Stimulated activated CD8-positive, alpha-beta memory T cell treated with anti-CD3 and anti-CD28 coated beads, Interleukin-12 subunit alpha, Interleukin-12 subunit beta, amount 100 ng/mL, for 1 hour (primary cell): ENCODE measurements around the gene FAM241A.
"Not testable (repeated sequence)": the region's sequence is repeated elsewhere in the genome, so short reads cannot be mapped to it uniquely, and the experiment has no call there.

Source experiments
- DNase-seq: peaks from one replicate; pipeline ENCODE4 v3.0.0-alpha.2; 2020; ENCODE audit warnings: low read depth

Gene FAM241A

DNA sequence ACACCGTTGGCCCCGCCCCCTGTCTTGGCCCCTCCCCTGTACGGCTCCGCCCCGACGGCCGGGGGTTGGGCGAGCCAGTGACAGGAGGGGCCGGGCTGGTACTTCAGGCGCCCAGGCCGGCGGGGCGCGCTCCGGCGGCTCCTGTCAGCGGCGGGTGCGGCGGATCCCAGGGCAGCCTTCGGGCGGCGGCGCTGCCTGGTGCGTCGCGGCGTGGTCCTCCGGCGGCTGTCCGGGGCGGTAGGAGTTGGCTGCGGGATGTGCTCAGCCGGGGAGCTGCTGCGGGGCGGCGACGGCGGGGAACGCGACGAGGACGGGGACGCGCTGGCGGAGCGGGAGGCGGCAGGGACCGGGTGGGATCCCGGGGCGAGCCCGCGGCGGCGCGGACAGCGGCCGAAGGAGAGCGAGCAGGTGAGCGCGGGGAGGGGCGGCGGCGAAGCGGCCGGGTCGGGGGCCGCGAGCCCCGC is at the start of gene FAM241A:
Gene FAM241A (plus strand): TSS at position 129 of the 464 bp plus-strand sequence. CDS start 127 bp downstream, at position 256.
- DNase-seq, result peak; percentile 84

DNA sequence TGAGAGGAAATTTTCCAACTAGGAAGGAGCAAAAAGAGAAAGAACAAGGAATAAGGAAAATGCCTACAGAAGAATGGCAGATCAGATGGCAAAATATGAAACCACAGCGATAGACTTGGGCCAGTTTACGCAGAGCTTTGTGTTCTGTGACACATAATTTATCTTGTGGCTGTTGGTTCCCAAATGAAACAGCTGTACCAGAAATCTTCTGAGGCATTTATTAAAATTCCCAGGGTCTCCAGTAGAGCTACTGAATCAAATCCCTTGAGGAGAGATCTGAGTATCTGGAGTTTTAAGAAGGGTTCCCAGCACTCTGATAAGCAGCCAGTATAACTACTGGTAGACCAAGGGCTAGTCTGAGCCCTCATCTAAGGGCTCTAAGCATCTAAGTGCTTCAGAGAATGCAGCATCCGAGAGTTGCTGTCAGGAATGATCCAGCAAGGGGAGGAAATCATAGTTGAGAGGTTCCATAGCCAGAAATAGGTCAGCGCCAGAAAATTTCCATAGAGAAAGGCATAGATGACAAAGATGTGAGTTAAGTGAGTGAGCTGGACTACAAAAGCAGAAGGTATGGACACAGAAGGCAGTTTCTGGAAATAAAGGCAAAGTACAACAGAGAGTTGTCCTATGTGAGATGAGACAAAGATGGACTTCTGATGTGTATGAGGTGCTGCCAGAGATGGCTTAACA is 46.3 kb upstream of the FAM241A start:
- DNase-seq, result no peak

DNA sequence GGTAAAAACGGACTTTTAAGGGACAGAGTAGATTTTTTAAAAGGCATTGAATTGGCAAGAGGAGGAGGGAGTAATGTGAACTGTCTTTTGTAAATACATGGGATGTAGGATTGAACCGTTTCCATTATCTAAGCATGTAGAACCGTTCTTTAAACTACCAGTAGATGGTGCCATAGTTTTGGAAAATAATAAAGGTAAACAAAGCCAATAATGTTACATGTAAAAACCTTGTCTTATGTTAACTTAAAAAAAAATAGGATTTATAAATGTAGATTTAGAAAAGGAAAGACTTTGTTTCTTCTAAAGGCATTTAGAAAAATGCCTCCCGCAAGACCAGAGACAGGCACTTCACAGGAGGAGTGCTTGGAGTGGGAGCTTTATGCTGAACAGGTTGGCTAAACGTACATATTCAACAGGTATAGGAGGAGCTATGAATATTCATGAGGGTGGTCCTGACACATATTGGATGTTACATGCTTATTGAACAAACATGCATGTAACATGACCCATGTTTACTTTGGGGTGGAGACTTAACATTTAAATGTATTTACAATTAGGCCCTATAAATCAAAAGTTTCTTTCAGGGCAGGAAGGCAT is 45.5 kb upstream of the FAM241A start:
- DNase-seq, result no peak

DNA sequence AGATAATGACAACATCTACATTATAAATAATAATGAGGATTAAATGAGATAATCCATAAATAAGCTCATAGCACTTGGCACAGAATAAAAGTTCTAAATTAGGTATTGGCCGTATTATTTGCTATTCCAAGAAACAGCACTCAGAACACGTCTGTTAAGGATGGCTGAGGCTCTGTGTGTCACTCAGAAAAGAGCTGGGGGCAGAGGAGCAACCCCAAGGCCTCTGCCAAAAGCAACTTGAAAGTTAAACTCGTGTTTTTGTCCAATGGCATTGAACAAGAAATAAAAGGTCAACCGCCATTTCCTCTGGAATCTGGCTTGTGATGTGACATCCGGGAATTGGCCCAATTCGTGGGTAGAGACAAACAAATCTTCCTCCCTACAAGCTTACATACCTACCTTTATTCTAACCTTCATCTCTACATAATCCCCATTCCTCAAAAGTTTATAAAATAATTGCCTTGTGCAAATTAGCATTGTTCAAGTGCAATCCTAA is 42.3 kb upstream of the FAM241A start:
- no peak for DNase-seq

DNA sequence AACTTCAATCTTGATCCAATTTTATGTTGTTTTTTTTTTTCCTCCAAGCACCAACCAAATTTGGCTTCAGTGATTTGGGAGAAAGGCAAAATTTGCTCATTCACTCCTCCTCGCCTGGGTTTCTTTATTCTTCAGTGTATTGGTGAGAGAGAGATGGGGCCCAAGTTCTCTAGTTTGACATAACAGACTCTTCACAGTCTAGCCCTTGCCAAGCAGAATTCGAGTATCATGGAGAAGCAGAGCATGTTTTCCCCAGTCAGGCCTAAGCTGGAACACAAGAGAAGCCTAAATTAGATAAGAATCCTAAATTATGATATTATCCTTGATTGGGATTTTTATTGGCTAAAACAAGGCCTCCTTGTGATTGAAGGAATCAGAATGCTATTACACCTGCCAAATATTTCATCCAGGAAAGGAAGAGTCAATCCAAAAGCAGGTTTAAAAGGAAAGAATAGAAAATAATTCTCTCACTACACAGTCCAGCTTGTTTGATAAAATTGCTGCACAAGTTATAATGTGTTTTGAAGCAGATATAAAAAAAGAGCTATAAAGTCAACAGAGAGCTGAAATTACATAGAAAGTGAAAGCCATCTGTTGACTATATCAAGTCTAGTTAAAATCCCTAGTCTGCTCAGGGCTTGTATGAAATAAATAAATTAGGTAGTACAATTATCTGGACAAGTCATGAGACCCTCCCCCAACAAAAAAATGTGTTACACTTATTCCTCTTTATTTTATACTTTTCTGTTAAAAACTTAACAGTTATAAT is 39.9 kb upstream of the FAM241A start:
- DNase-seq, result no peak

DNA sequence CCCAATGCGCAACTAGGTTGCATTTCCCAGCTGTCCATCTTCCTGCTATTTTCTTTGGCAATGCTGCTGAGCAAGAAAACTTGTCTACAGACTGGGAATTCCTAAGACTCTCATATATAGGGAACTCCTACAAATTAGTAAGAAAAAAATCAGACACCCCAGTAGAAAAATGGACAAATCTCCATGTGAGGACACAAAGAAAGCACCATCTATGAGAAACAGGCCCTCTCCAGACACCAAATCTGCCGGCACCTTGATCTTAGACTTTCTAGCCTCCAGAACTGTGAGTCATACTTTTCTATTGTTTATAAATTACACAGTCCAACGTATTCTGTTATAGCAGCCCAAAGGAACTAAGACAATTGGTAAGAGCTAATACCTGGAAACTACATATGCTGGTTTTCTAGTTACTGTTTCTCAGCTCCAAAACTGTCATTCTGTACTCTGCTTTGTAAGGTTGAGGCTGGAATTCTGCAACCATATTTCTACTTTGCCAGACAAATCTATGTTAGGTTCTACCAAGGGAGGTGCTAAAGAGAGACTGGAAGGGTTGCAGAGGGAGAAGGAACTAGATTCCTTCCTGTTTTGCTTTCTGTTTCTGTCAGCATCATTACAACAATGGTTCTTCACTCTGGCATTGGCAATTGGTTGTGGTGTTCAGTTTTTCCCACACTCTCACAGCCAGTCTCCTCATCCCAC is 35.7 kb upstream of the FAM241A start:
- DNase-seq, result no peak

DNA sequence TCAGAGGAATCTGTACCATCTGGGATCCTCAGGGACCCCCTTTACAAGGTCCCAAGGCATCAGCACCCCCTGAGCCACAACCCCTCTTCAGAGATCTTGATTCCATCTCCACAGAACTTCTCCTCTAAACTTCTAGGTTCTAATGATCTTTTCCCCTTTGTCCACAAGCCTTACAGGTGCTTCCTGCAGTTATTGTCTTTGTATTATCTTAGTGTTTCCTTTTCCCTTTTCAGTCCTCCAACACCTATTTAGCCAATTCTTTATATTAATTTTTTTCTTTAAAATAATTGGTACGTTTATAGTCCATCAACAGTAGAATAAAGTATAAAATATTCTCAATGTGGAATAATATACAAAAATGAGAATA is 35.2 kb upstream of the FAM241A start:
- no peak for DNase-seq

DNA sequence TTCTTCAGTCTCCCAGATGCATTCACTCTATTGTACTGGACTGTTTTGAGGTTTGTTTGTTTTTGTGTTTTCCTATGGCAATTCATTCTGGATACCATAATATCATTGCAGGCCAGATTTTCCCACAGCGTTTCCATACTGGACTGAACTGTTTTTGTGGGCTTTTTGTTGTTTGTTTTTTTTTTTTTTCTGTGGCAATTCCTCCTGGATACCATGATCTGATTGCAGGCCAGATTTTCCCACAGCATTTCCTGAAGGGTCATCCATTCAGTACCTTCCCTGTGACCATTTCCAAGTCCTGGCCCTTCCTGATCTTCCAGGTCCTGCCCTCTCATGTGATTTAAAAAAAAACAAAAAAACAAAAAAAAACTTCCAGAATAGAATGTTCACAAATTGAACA is 33.9 kb upstream of the FAM241A start:
- DNase-seq, result no peak

DNA sequence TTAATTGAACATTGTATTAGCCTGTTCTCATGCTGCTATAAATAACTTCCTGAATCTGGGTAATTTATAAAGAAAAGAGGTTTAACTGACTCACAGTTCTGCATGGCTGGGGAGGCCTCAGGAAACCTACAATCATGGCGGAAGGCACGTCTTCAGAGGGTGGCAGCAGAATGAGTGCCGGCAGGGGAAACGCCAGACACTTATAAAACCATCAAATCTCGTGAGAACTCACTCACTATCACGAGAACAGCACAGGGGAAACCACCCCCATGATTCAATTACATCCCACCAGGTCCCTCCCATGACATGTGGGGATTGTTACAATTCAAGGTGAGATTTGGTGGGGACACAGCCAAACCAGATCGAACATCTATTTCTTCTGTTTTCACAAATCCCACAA is 33.2 kb upstream of the FAM241A start:
- DNase-seq, result not testable (repeated sequence)

DNA sequence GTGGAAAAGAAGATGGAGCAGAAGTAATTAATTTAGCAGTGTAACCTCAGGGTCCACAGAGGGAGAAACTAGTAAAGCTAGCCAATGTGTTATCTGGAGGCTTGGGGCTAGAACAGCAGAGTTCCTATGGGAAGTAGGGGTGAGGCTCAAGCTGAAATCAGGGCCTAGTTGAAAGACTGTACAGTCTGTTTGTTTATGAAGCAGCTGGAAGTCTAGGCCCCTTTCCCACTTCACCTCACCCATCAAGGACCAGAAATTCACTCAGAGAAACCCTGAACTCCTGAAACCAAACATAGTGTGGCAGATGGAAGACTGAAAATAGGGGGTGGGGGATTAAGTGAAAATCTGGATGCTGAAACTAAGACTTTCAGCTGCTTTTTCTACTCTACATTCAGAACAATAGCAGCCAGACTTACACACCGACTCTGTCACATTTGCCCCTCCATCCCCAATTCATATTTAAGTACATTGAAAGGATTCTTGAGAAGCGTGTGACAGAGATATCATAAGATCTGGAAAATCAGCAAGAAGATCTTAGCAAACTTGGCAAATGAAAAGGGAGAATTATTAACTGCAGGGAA is 32.6 kb upstream of the FAM241A start:
- DNase-seq, result no peak

DNA sequence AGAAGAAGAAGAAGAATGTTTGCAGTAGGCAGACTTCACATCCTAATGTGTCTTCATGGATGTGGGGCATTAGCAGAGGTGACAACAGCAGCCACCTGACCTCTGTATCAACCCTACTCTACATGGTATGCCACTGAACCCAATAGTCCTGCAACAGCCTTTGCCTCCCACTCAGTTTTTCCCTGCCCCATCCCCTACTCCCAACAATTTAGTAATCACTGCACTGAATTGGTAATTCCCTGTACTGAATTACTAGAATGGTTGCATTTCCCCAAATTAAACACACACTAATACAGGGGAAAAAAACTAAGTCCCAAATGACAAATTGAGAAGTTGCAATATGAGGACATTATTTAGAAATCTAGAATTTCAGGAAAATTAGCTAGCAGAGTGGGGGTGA is 31.4 kb upstream of the FAM241A start:
- DNase-seq, result no peak

DNA sequence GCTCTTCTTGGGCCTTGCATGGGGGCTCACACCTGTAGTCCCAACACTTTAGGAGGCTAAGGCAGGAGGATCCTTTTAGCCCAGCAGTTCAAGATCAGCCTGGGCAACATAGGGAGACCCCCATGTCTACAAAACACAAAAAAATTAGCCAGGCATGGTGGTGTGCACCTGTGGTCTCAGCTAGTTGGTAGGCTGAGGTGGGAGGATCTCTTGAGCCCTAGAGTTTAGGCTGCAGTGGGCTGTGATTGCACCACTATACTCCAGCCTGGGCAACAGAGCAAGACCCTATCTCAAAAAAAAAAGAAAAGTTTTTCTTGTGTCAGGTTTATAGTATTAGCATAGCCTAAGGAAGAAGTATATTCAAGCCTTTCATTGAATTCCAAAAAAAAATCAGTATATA is 30.8 kb upstream of the FAM241A start:
- DNase-seq, result no peak

DNA sequence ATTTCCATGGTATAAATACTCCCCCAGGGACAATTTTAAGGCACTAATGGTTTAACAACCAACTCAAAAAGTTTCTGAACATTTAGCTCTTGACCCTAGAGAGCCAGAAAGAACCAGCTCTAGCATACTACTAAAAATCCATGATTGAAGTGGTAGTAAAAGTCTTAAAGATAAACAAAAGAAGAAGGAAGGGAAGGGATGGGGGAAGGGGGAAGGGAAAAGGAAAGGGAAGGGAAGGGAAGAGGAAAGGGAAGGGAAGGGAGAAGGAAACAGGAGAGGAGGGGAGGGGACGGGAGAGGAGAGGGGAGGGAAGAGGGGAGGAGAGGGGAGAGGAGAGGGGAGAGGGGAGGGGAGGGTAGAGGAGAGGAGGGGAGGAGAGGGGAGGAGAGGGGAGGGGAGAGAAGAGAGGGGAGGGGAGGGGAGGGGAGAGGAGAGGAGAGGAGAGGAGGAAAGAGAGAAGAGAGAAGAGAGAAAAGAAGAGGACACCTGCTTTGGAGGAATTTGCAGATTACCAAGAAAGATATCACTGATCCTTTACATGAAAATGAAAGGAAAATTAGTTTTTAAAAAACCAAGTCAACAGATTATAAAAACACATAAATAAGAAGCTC is 26.4 kb upstream of the FAM241A start:
- no peak for DNase-seq

DNA sequence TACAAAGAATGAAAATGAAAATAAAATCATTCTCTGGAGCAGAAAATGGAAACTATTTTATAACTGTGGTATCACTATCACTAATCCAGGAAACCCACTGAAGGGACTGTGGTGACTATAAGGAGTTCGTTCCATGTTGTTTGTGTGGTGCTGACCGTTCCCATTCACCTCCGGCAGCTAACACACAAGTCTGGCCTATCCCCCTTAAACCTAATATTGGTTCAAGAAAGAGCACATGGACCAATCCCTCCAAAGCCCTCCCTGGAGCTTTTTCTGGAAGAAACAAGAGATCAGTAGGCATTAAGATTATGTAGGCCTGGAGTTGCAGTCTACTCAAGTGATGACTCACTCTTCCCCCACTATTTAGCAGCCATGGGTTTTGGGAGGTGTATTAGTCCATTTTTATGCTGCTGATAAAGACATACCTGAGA is 25.9 kb upstream of the FAM241A start:
- DNase-seq, result no peak

DNA sequence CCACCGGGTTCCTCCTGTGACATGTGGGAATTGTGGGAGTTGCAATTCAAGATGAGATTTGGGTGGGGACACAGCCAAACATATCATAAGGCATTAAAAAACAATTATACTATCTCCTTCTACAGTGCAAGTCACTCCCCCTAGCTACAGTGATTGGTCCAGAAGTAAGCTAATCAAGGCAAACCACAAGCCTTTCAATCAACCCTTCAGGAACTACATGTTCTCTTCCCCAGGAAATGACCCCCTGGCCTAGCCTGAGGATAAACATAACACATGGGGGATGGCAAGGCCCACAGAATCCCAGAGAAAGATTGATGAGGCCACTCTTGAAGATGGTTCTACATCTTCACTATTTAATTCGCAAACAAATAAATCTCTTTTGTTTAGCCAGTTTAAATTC is 25.2 kb upstream of the FAM241A start:
- DNase-seq, result no peak

DNA sequence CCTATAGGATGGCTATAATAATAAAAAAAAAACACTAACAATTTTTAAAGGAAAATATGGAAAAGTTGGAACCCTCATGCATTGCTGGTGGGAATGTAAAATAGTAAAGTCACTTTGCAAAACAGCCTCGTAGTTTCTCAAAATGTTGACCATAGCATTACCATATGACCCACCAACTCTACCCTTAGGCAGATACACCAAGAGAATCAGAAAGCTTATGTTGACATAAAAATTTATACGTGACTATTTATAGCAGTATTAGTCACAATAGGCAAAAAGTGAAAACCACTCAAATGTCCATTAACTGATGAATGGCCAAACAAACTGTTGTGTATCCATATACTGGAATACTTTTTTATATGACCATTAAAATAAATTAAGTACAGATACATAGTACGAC is 19.8 kb upstream of the FAM241A start:
- DNase-seq, result no peak

DNA sequence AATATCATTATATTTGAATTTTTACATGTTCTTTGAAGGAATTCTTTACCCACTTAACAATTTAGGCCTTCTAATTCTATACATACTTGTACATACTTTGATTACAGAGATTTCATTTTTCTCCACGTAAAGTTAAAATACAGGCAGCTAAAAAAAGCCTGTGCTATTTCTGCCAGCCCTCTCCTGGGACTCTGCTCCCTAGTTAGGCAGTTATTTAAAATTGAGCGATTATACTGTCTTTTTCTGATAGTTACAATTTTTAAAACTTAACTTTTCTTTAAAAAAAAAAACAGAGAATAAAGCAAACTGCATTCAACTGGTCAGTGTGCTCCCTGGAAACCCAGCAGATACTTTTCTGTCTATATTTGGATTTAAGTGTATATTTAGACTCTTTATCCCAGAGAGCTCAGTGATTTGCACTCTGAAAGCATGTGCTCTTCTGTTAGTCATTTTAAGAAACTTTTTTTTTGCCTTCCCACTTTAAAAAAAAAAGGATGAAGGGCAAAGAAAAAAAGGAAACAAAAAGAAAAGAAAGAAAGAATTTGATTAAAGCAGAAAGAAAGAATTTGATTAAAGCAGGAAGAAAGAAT is 18.1 kb upstream of the FAM241A start:
- DNase-seq, result no peak

DNA sequence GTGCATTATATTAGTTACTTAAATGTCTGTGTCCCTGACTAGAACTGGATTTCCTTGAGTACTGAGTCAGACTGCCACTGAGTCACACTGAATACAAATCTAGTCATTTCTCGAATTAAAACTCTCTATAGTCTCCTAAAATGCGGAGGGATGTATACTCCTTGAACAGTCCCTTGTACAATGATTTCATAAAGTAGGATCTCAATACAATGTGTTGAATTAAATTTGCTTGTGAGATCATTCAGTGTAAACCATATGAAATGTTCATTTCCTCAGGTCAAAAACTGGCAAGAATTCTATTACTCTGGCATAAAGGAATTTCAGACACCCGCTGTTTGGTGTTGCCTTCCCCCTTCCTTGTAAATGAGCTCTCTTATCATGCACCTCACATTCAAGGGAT is 17.5 kb upstream of the FAM241A start:
- DNase-seq, result no peak

DNA sequence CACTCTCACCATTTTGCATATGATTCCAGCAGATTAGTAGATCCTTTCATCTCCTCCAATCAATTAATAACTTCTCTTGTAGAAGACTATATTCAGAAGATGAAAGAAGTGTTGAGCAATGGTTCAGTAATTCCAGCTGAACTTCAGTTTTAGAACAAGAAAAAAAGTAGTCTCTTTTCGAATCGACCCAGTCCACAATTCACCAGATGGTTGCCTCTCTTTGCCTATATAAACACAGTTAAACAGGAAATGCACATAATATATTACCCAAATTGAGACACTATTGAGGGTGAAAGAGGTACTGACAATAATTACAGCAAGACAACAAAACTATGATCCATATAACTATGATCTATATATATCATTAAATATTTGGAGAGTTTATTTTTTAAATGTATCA is 16.8 kb upstream of the FAM241A start:
- no peak for DNase-seq

DNA sequence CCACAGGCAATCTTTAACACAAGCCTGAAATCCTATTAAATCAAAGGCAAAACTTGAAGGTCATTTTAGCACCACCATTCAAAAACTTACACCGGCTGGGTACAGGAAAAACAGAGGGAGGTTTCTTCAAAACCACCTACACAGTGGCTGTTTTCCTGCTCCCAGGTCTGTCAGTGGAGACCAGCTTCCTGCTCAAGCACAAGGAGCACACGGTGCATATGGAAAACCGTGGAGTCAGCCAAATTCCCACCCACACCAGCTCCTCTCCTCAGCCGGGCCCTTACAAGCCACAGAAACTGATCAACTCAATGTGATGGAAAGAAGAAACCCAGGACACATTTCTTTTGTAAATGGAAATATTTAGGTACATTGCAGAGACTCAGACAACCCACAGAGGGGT is 14.3 kb upstream of the FAM241A start:
- DNase-seq, result no peak

DNA sequence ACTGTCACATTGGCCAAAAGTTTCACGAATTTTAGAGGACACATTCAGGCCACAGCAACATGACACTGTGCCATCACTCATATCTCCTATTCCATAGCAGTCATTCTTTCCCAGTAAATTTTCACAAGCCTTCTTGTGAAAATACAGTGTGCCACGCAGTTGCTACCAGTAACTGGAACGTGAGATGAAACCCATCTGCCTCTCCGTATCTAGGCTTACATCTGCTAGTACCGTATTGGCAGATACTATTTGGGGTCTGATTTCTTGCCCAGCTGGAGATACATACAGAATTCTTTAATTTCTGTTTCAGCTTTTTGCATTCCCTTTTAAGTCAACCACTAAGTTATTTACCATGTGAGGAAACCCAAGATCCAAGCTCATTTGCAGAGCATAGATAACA is 8.7 kb upstream of the FAM241A start:
- no peak for DNase-seq
